T-helper 1 cell (primary cell): Measurements from ENCODE around the gene SPAM1.
"Not testable (repeated sequence)": the region's sequence is repeated elsewhere in the genome, so short reads cannot be mapped to it uniquely, and the experiment has no call there.

ENCODE experiments used
- DNase-seq, 5 donors: peaks; one replicate each; pipeline ENCODE4 v3.0.0-alpha.2; 2012 to 2020
- total RNA-seq, 4 donors: gene quantifications; one replicate each; lab custom pipeline; 2026; lab: John Stamatoyannopoulos, UW

Gene SPAM1
- 0 reads per million in 4 donors for total RNA-seq

DNA sequence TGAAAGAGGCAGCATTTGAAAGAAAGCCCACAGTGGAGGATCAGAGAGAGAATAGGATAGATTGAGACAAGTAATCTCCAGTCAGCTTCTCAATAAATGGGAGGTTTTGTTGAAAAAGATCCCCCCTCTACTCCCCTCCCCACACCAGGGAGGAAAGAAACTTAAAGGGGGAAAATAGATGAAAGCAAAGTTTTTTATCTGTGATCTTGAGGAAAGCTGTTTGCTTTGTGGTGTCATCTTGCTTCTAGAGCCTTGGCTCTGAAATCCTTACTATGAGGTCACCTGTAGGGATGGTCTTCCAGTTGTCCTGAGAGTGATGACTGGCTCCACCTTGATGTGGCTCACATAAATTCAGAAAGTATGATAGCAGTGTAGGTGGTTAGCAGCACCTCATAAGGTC is at the start of gene SPAM1:
TSS of gene SPAM1 (plus strand) at position 301 of the 400 bp plus-strand sequence. CDS start 28,330 bp downstream, outside the sequence.
- no peak for DNase-seq

- no peak for DNase-seq
These were observed 48.3 kb upstream of the SPAM1 start for GRCh38 chr7:123876557-123877256.

GRCh38 chr7:123879628-123880027 is 45.4 kb upstream of the SPAM1 start:
- DNase-seq = no peak

DNA sequence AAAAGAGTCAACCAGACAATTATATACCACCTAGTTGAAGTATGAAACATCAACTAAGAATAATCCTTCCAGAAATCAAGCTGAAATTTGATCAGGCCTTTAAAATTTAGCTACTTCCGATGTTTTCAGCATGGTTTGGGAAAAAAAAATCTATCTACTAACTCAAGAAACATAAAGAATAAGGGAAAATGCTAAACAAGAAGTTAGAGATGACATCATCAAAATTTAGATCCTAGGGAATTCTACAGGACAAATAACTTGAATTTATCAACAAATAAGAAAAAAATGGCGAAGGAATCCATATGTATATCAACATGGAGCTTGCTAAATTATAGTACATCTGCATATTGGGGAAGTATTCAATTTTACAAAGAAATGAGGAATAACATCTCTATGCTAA is 43.7 kb upstream of the SPAM1 start:
- no peak for DNase-seq

- DNase-seq = no peak
These were observed 41.9 kb upstream of the SPAM1 start for GRCh38 chr7:123883154-123883553.

DNA sequence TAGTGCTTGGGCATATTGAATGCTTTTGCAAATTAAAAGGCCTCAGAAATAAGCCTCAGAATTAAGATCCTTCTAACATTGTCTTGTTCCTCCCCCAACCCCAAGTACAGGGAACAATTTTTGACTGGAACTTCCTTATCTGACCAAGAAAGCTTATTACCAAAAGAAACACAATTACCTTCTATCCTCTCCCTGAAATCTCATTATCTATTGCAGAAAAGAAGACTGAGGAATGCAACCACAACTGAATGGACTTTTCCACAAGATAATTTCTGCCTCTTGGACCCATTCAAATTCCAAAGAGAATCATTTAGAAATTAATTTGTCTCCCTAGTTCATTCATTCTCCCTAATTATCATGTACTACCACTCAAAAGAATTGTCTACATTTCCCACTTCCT is 36.8 kb upstream of the SPAM1 start:
- no peak for DNase-seq

DNA sequence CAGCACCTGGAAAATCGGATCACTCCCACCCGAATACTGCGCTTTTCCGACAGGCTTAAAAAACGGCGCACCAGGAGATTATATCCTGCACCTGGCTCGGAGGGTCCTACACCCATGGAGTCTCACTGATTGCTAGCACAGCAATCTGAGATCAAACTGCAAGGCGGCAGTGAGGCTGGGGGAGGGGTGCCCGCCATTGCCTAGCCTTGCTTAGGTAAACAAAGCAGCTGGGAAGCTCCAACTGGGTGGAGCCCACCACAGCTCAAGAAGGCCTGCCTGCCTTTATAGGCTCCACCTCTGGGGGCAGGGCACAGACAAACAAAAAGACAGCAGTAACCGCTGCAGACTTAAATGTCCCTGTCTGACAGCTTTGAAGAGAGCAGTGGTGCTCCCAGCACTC is 30.3 kb upstream of the SPAM1 start:
- DNase-seq = not testable (repeated sequence)

- DNase-seq = no peak
These were observed 23.9 kb upstream of the SPAM1 start for GRCh38 chr7:123901101-123901500.

DNA sequence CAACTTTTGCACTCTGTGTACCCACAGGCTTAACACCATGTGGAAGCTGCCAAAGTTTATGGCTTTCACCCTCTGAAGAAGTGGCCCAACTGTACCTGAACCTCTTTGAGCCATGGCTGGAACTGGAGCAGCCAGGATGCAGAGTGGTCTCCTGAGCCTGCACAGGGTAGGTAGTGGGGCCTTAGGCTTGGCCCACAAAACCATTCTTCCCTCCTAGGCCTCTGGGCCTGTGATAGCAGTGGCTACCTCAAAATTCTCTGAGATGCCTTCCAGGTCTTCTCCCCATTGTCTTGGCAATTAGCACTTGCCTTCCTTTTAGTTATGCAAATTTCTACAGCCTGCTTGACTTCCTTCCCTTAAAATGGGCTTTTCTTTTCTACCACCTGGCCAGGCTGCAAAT is 19.3 kb upstream of the SPAM1 start:
- DNase-seq = no peak

DNA sequence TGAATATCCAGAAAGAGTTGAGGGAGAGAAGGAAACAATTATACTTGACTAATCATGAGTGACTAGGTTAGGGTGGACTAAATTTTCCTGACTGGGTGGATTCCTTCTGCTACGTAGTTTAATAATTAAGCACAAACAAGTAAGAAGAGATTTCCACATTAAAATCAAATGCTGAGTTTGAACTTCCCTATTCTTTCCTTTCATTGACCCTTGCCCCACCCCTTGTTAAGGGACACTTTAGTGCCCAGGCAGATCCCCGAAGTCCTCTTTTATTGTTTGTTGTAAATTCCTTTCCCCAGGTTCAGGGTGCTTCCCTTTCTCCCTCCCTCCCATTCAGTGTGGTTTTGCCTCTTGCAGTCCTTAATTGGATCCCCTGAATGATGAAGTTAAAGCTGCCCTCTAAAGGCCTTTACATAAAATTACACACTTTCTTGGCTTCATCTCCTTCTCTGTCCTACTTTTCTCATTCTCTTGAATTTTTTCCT is 8.8 kb upstream of the SPAM1 start:
- no peak for DNase-seq

DNA sequence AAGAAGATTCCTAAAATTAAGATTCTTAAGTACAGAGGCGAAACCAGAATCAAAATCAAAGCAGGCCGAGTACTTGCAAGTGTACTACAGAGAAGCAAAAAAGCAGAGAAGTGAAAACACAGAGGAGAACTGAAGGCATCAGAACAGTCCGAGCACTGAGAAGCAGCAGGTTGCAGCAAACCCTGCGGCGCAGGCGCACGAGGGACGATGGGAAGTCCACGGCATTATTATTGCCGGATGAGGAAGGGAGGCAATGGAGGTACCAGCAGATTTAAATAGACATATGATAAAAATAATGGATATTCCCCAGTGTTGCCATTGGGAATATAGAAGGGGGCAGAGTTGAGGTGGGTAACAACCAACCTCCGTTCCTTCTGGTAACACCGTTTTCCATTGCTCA is 7.2 kb upstream of the SPAM1 start:
- DNase-seq = no peak

DNA sequence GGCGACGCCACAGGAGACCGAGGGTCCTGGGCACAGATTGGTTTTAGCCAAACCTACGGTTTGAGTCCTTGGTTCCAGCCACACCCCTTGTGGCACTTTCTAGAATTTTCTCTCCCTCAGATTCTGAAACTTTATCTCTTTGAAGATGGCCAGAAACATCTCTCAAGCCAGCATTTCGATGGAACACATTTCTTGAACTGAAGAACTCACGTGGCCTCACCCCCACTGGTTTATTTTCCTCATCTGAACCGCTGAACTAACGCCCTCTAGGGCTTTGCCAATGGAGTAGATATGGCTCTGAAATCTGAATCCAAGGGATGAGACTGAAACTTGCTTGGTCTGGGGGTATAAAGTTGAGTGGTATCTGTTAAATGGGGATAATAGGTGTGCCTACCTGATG is 6.7 kb upstream of the SPAM1 start:
- DNase-seq = no peak

DNA sequence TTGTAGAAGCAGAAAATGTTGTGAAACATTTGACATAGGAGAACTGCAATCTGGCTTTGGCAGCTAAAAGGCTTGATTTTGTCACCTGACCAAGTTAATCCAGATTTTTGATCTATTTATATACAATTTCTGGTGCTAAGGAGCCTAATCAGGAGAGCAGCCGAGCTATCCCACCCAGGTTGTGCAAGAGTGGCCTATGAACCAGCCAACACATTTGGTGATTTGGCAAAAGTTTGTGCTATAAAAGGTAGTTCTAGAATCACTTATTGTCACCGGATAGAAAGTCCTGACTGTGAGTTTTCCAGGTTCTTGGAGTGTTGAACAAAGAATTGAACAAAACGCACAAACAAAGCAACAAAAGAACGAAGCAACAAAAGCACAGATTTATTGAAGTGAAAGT is 1.4 kb upstream of the SPAM1 start:
- no peak for DNase-seq

- no peak for DNase-seq
These were observed 4.1 kb downstream of the SPAM1 start for GRCh38 chr7:123929107-123929506.

DNA sequence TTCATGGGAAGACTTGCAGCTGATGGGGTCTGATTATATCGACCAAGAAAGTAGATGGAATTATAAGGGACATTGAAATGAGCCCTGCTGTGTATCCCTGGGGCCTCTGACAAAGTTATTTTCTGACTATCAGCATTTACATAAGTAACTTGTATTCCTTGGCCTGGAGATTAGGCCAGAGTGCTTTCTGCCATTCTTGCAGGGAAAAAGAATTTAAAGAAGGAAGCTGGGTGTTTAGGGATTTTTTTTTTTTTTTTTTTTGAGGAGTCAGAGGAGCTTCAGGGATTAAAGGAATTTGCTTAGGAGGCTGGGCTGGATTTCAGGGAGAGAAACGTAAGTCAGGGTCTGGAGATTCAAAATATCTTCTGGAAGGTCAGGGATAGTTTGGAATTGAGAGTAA is 4.6 kb downstream of the SPAM1 start:
- DNase-seq = no peak

DNA sequence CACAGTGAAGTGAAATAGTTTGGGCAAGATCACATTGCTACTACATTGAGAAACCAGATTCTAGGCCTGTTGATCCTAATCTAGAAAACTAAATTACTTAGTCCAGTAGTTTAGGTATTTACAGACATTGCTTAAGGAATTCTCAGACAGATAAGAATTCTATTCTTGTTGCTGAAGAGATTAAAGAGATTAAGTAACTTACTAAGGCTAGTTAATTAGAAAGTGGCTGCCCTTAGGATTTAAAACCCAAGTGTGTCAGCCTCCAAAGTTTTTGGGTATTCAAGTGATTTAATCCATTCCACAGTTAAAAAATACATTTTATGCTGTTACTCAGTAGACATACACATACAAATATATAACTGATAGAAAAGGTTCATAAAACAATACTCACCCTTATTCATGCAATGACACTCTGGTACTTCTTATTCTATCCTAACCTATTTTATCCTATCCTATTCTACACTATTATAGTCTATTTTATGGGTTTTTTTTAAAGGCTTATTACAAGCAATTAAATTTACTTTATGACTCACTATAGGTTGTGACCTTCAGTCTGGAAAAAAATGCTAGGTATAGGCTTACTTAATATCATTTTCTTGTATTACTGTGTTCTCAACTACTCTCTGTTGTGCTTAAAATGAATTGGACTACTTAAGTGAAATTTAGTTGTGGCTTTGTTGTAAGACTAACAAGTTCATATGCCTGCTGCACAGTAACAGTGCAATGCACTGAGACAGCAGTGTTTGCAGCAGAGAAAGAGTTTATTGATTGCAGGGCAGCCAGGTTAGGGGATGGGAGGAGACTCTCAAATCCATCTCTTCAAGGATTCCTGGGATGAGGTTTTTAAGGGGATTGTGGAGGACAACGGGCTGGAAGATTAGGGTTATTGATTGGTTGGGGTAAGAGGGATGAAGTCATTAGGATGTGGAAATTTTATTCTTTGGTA is 10.7 kb downstream of the SPAM1 start:
- no peak for DNase-seq

DNA sequence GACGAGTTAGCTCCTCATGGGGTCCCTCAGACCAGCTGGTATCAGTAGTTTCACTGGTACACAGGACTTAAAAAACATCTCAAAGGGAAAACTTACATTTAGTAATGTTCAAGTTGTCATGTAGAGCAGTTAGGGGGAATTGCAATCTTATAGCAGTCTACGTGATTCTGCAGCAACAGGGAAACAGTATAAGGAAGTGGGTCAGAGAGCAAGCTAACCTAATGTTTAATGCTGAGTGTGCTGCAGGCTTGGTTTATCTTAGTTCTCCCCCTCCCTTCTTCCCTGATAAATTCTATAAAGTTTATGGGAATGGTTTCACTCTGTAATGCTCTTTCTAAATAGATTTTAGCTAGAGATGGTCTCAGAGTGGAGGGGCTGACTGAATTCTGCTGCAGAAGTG is 11.3 kb downstream of the SPAM1 start:
- no peak for DNase-seq

DNA sequence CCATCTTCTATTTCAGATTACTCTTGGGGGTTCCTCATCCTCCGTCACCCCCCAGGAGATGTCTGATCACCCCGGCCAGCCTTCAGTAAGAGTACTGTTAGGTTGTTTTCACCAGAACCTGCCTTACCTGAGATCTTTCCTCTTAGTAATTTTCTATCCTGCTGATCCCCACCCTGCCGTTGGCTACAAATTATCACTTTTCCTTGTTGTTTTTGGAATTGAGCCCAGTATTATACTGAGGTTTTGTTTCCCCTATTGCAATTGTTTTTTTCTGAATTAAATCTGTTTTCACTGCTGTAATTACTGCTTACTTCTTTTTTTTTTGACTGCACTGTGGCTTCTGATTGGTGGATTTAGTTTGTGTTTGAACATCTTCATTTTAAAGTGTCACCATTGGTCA is 14.7 kb downstream of the SPAM1 start:
- DNase-seq = no peak

GRCh38 chr7:123941391-123942180 is 16.5 kb downstream of the SPAM1 start:
- no peak for DNase-seq

DNA sequence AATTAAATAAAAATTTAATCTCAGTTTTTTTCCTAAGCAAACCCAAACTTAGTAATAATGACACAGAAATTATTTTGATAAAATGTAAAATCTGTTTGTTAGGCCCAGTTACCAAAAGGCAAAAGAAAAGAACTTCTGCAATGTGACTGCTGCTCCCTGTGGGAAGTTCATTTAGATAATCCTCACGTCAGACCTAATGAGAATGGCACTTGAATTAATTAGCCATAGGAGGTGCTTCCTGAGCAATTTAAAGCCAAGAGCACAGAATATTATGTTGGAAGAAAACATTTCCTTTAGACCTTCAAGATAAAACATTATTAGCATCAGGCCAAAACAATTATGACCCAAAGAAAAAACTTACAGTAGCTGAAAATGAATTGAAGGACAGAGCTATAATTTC is 19.4 kb downstream of the SPAM1 start:
- no peak for DNase-seq

DNA sequence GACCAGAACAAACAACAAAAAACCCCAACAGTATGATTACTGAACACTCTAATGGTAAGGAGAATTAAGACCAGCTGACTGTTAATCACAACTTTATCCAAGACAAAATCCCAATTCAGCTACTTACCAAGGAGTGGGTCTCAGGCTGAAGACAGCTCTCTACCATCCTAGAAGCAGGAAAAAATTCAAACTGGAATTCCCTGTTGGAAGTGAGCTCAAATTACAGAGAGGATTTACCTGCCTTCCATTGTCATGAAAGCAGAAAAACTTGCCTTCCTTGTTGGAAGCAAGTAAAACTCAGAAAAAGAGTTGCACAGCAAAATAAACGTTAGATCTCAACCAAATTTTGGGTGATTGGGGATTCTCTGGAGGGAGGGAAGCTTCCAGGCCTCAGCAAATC is 20.9 kb downstream of the SPAM1 start:
- DNase-seq = no peak

DNA sequence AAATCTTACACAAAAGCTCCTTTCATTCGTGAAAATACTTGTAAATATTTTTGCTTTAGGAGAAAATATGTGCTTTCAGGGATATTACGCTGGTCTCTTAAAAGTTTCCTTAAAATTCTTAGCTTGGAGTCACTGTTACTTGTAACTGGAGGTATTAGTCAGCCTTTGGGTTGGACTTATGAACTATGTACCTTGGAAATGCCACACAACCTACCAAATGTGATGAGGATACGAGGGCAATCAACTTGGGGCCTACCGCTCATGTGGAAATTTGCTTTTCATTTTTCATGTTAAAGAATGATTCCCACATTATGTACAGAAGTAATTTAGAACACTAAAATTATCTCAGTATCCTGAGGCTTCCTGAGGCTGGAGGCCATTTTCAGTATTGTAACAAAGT is 23.1 kb downstream of the SPAM1 start:
- DNase-seq = no peak

DNA sequence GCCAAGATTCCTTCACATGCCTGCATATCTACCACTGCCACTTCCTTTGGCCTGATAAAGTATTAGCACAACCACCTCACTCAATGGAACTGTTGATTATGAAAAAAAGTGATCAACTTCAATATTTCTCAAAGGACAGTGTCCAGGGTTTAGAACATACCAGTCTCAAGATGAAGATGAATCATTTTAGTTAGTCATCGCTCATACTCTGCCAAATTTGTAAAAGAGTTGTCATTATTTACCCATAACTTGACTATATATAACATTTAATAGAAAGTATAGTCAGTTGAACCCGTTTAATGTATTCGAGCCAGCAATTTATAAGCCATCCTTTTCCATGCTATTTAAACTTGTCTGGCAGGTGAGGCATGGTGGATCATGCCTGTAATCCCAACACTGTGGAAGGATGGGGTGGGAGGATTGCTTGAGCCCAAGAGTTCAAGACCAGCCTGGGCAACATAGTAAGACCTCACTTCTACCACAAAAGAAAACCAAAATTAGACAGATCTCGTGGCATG is 33.2 kb downstream of the SPAM1 start:
- no peak for DNase-seq
